ENCODE data around the gene LINC00305.

LINC00305 gene

DNA sequence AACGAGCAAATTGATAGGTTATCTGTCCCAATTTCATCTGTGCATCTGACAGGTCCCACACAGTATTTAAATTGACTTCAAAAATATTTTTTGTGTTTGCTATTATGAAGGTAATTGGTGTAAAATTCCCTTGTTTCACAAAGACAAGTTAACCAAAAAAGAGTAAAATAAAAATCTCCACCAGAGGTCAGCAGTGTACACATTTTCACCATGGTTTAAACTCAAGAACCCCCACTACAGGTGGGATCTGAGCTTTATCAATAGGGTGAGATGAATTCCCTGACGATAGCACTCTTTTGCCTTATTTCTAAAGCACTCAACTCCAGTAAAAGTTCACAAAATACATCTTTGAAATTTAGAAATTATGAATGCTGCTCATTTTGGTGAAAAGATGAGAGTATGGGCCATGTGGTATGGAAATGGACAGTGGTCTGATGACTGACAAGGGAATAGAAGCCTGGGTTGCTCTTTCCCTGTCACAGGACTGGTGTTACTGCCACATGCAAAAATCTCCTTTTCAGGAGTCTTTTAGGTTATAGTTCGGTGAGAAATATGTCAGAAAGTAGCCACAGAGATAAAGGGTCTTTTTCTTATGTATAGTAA is 111.0 kb downstream of the LINC00305 start:
- no CpG with 5 or more reads among the region's 3 CpGs for WGBS (ENCODE audit: insufficient coverage, insufficient read length)
- no peaks in the 10 kb centered on the region for H3K36me3 ChIP-seq (ENCODE audit: control insufficient read depth, insufficient read depth, low read length)
- no peak for DNase-seq (ENCODE audit: low read depth, low spot score)

DNA sequence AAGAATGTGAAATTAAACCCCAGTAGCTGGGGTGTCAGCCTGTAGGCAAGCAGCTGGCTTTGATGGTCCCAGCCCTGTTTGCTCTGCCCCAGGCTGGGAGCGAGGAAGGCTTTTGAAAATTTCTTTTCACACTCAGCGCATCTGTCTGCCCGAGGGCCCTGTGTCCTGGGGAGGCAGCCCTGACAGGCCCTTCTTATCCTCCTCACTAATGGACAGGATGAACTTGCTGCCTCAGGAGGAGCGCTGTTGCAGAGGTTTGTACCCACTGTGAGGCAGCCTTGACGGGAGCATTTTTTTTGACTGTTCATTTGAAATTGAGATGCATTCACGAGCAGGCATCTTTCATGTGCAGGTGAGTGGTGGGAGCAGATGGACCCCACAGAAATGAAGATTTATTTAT is 116.6 kb downstream of the LINC00305 start:
- no peaks in the 10 kb centered on the region for H3K9me3 ChIP-seq (ENCODE audit: control insufficient read depth, insufficient read depth, low read length)
- no peak overlapping the region for H3K4me3 ChIP-seq (ENCODE audit: low read length)
- WGBS (ENCODE audit: insufficient coverage, insufficient read length), result no CpG with 5 or more reads among the region's 6 CpGs
- DNase-seq (ENCODE audit: low read depth, low spot score), result no peak
- H3K27ac ChIP-seq (ENCODE audit: low read length), result no peak overlapping the region
- H3K27me3 ChIP-seq (ENCODE audit: control insufficient read depth, insufficient read depth, low read length), result no peaks in the 10 kb centered on the region
- no peaks in the 10 kb centered on the region for H3K36me3 ChIP-seq (ENCODE audit: control insufficient read depth, insufficient read depth, low read length)
- H3K4me1 ChIP-seq (ENCODE audit: control insufficient read depth, insufficient read depth, low read length), result no peaks in the 10 kb centered on the region

More for the DNA sequence above, 111.0 kb downstream of the LINC00305 start:
- Histone ChIP-seq H3K4me1 (ENCODE audit: control insufficient read depth, insufficient read depth, low read length) (no peaks in the 10 kb centered on the region), H3K4me3 (ENCODE audit: low read length) (no peak overlapping the region), H3K27me3 (ENCODE audit: control insufficient read depth, insufficient read depth, low read length) (no peaks in the 10 kb centered on the region), H3K27ac (ENCODE audit: low read length) (no peak overlapping the region), H3K9me3 (ENCODE audit: control insufficient read depth, insufficient read depth, low read length) (peaks cover 1% of the 10 kb centered on the region; the same call in 1 of the 2 replicates)

DNA sequence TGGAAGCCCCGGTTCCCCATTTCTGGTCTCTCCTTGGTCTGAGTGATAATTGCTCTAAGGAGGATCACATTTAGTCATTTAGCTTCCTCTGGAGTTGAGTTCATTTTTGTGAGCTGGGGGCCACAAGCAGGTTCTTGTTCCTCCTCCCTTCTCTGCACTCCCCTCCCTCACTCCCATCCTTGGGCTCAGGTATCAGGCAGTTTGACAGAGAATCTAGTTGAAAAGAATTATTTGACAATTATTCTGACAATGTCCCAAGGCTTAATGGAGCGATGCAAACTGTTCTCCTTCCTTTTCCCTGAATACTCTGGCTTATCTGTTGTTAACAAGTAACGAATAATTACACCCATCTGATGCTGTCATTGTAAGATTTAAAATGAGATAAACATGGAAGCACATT is 117.5 kb downstream of the LINC00305 start:
- no peaks in the 10 kb centered on the region for H3K9me3 ChIP-seq (ENCODE audit: control insufficient read depth, insufficient read depth, low read length)
- no CpG with 5 or more reads among the region's 3 CpGs for WGBS (ENCODE audit: insufficient coverage, insufficient read length)
- H3K27ac ChIP-seq (ENCODE audit: low read length), result no peak overlapping the region
- H3K4me1 ChIP-seq (ENCODE audit: control insufficient read depth, insufficient read depth, low read length), result no peaks in the 10 kb centered on the region
- DNase-seq (ENCODE audit: low read depth, low spot score), result no peak
- no peak overlapping the region for H3K4me3 ChIP-seq (ENCODE audit: low read length)
- no peaks in the 10 kb centered on the region for H3K36me3 ChIP-seq (ENCODE audit: control insufficient read depth, insufficient read depth, low read length)
- H3K27me3 ChIP-seq (ENCODE audit: control insufficient read depth, insufficient read depth, low read length), result no peaks in the 10 kb centered on the region

Measured in iPS DF 6.9 (cell line).